LNCAP (cell line): ENCODE results near the gene ATP6V1C2.

Source experiments
- TF ChIP-seq, protein P1 (sequence below): fragments of 450-650 bp; IDR thresholded peaks from 2 replicates; pipeline ENCODE4 v1.5.1; 2017; ENCODE audit warnings: mild to moderate bottlenecking

The ATP6V1C2 gene

DNA sequence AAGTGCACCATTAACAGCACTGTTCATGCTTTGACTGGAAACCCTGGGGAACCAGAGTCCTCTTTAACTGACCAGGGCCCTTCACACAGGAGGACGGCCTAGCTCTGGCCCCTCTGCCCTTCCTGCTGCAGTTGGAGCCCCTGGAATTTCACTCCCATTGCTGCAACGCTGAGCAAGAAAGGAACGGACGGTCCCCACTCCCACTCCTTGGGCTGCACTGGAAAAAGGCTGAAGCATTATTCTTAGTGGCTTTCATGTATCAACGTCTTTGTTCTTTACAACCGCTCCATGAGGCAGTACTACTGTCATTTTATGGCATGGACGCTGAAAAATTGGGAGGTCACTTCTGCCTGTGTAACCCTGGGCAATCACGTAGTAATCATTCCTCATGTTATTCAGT, 81.2 kb downstream of the ATP6V1C2 start:
- TF ChIP-seq, protein P1, sequence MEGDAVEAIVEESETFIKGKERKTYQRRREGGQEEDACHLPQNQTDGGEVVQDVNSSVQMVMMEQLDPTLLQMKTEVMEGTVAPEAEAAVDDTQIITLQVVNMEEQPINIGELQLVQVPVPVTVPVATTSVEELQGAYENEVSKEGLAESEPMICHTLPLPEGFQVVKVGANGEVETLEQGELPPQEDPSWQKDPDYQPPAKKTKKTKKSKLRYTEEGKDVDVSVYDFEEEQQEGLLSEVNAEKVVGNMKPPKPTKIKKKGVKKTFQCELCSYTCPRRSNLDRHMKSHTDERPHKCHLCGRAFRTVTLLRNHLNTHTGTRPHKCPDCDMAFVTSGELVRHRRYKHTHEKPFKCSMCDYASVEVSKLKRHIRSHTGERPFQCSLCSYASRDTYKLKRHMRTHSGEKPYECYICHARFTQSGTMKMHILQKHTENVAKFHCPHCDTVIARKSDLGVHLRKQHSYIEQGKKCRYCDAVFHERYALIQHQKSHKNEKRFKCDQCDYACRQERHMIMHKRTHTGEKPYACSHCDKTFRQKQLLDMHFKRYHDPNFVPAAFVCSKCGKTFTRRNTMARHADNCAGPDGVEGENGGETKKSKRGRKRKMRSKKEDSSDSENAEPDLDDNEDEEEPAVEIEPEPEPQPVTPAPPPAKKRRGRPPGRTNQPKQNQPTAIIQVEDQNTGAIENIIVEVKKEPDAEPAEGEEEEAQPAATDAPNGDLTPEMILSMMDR = no peak

DNA sequence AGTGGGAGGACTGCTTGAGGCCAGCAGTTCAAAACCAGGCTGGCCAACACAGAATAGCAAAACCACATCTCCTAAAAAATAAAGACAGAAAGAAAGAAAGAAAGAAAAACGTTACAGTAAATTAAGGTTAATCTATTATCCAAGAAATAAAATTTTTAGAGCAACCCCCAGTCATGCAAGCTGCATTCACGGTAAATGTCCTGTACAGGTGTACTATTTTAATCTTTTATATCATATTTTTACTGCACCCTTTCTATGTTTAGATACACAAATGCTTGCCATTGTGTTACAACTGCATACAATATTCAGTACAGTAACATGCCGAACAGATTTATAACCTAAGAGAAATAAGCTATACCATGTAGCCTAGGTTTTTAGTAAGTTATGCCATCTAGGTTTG, 85.1 kb downstream of the ATP6V1C2 start:
- TF ChIP-seq, protein P1 = no peak

GRCh38 chr2:10810202-10811161, 89.1 kb downstream of the ATP6V1C2 start:
- TF ChIP-seq, protein P1 = no peak

- TF ChIP-seq, protein P1 = no peak
Observed at GRCh38 chr2:10811517-10811916, 90.1 kb downstream of the ATP6V1C2 start.

- TF ChIP-seq, protein P1 = no peak
Observed at GRCh38 chr2:10812362-10813162, 91.1 kb downstream of the ATP6V1C2 start, which contains the start of gene PDIA6. TSS of gene PDIA6 (minus strand) at chr2:10812785. CDS start at chr2:10812696, 89 bp downstream.

- TF ChIP-seq, protein P1 = no peak
Observed at GRCh38 chr2:10814142-10814541, 92.7 kb downstream of the ATP6V1C2 start.

DNA sequence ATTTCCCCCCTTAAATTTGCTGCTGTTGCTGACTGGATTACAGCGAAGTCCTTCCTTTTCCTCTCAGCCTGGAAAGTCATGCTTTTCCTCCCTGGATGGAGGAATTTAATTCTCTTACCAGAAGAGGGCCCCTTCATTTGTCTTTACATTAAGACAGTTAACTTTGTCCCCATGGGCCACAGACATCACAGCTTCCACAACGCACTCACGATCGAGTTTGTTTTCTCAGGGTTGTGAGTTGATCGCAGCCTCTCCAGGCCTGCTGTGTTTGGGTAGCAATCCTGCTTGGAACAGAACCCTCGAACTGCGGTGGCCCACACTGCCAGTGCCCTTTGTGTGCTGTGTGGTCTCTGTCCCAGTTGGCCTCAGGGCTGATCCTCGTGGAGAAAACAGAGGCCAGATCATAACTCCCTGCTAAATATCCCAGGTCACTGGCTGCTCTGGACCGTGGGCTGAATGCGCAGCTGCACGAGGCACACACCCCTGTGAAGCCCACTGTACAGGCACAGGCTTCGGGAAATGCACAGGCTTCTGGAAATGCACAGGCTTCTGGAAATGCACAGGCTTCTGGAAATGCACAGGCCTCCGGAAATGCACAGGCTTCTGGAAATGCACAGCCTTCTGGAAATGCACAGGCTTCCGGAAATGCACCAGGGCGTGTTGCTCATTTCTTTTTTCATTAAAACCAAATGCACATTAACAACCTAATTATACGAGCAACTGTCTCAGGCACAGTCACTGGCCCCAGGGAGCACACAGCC, 93.3 kb downstream of the ATP6V1C2 start:
- TF ChIP-seq, protein P1 = no peak
